Nephron (organoid): ENCODE results near the gene PCP4.

Experiments used
- H3K27ac Mint-ChIP-seq, 3 experiments: 2 replicates each; pipeline ENCODE4 v1.8.0; 2020; ENCODE audit warnings: mixed read lengths in 3 of 3, mild to moderate bottlenecking in 2 of 3, moderate library complexity in 1 of 3
- H3K27me3 Mint-ChIP-seq: 2 replicates; pipeline ENCODE4 v1.8.0; 2021; ENCODE audit warnings: low read depth, mild to moderate bottlenecking, moderate library complexity, mixed read lengths
- H3K36me3 Mint-ChIP-seq: 2 replicates; pipeline ENCODE4 v1.8.0; 2020; ENCODE audit warnings: low read depth, mixed read lengths
- H3K4me1 Mint-ChIP-seq: 2 replicates; pipeline ENCODE4 v1.8.0; 2020; ENCODE audit warnings: mixed read lengths
- H3K4me3 Mint-ChIP-seq, 3 experiments: 2 replicates each; pipeline ENCODE4 v1.8.0; 2020; ENCODE audit warnings: mild to moderate bottlenecking in 3 of 3, mixed read lengths in 3 of 3, moderate library complexity in 2 of 3
- H3K9me3 Mint-ChIP-seq: 2 replicates; pipeline ENCODE4 v1.8.0; 2020; ENCODE audit warnings: mixed read lengths
- CTCF ChIP-seq, 3 experiments: fragments of 200-600 bp; sonication (generic); IDR thresholded peaks; one replicate each; pipeline ENCODE4 v1.5.0; 2021; ENCODE audit warnings: antibody characterized with exemption in 3 of 3; ENCODE audit not compliant: unreplicated experiment in 3 of 3

Gene PCP4

GRCh38 chr21:39867198-39867650, at the start of gene PCP4:
Gene PCP4 (plus strand): TSS chr21:39867438. CDS start chr21:39867502, 64 bp downstream.
- peaks cover 14% of the 10 kb centered on the region for H3K4me1 Mint-ChIP-seq

GRCh38 chr21:39818557-39818956, 48.7 kb upstream of the PCP4 start:
- Mint-ChIP-seq H3K9me3 (no peaks in the 10 kb centered on the region), H3K27me3 (peaks cover 19% of the 10 kb centered on the region), H3K4me1 (no peaks in the 10 kb centered on the region), H3K4me3 (no peak overlapping the region), H3K36me3 (no peaks in the 10 kb centered on the region), H3K27ac (no peak overlapping the region)
- TF ChIP-seq CTCF (IDR thresholded peaks at IDR 0.05; ENCODE audit: unreplicated experiment in 3 of 3), result no peak

More at GRCh38 chr21:39867198-39867650, at the start of gene PCP4:
- TF ChIP-seq CTCF (IDR thresholded peaks at IDR 0.05; ENCODE audit: unreplicated experiment in 3 of 3), result peak; percentile 83 to 89 (median 88)
- Mint-ChIP-seq H3K27ac (peak within 1 kb of the TSS; percentile 35 to 61 (median 36)), H3K4me3 (peak within 1 kb of the TSS; percentile 70 to 87 (median 76)), H3K27me3 (peaks cover 23% of the 10 kb centered on the region), H3K36me3 (no peaks in the 10 kb centered on the region), H3K9me3 (no peaks in the 10 kb centered on the region)

- Mint-ChIP-seq H3K27ac (no peak overlapping the region), H3K36me3 (no peaks in the 10 kb centered on the region), H3K4me3 (no peak overlapping the region), H3K4me1 (no peaks in the 10 kb centered on the region), H3K9me3 (peaks cover 4% of the 10 kb centered on the region), H3K27me3 (peaks cover 19% of the 10 kb centered on the region)
- TF ChIP-seq CTCF (IDR thresholded peaks at IDR 0.05; ENCODE audit: unreplicated experiment in 3 of 3), result no peak
These were observed 45.2 kb upstream of the PCP4 start for GRCh38 chr21:39822042-39822441.

GRCh38 chr21:39825250-39825649, 42.0 kb upstream of the PCP4 start:
- Mint-ChIP-seq H3K4me1 (no peaks in the 10 kb centered on the region), H3K4me3 (no peak overlapping the region), H3K9me3 (peaks cover 9% of the 10 kb centered on the region), H3K27ac (no peak overlapping the region), H3K27me3 (peaks cover 9% of the 10 kb centered on the region), H3K36me3 (no peaks in the 10 kb centered on the region)
- TF ChIP-seq CTCF (IDR thresholded peaks at IDR 0.05; ENCODE audit: unreplicated experiment in 3 of 3), result no peak

GRCh38 chr21:39834543-39834942, 32.7 kb upstream of the PCP4 start:
- H3K4me3 Mint-ChIP-seq, result no peak overlapping the region
- H3K4me1 Mint-ChIP-seq, result peaks cover 6% of the 10 kb centered on the region
- no peak for TF ChIP-seq CTCF (IDR thresholded peaks at IDR 0.05; ENCODE audit: unreplicated experiment in 3 of 3)
- H3K36me3 Mint-ChIP-seq, result no peaks in the 10 kb centered on the region
- no peaks in the 10 kb centered on the region for H3K9me3 Mint-ChIP-seq
- no peaks in the 10 kb centered on the region for H3K27me3 Mint-ChIP-seq
- H3K27ac Mint-ChIP-seq, result no peak overlapping the region

GRCh38 chr21:39837861-39838359, 29.3 kb upstream of the PCP4 start:
- no peaks in the 10 kb centered on the region for H3K27me3 Mint-ChIP-seq
- no peaks in the 10 kb centered on the region for H3K9me3 Mint-ChIP-seq
- no peaks in the 10 kb centered on the region for H3K36me3 Mint-ChIP-seq
- peaks cover 6% of the 10 kb centered on the region for H3K4me1 Mint-ChIP-seq
- H3K27ac Mint-ChIP-seq, result peak overlapping the region in 2 of 3 experiments; percentile 88 to 89
- no peak for TF ChIP-seq CTCF (IDR thresholded peaks at IDR 0.05; ENCODE audit: unreplicated experiment in 3 of 3)
- H3K4me3 Mint-ChIP-seq, result no peak overlapping the region
